Osteoblast (primary cell): ENCODE measurements around the gene MRPL9. TPM values are rescaled to one million over a fixed set of nuclear protein-coding genes. Genes with fewer than 3 reads are reported as not detected.
"Not testable (repeated sequence)": the region's sequence is repeated elsewhere in the genome, so short reads cannot be mapped to it uniquely, and the experiment has no call there.

ENCODE experiments used
- DNase-seq: peaks from one replicate; pipeline ENCODE4 v3.0.0; 2011; ENCODE audit warnings: low spot score, mixed read lengths; ENCODE audit not compliant: insufficient read length; ENCODE audit errors: missing footprints
- H2AFZ ChIP-seq: 2 replicates; pipeline ENCODE4 v1.6.0; 2011; ENCODE audit warnings: mild to moderate bottlenecking, low read length
- H3K27ac ChIP-seq: 2 replicates; pipeline ENCODE4 v1.5.1; 2011; ENCODE audit warnings: mild to moderate bottlenecking, low read depth, low read length, moderate library complexity
- H3K27me3 ChIP-seq: 2 replicates; pipeline ENCODE4 v1.6.0; 2012; ENCODE audit warnings: mild to moderate bottlenecking, control low read depth, inconsistent platforms, low read length, moderate library complexity; ENCODE audit not compliant: insufficient read depth
- H3K36me3 ChIP-seq: 2 replicates; pipeline ENCODE4 v1.5.1; 2011; ENCODE audit warnings: mild to moderate bottlenecking, low read length, control low read depth, moderate library complexity; ENCODE audit not compliant: insufficient read depth
- H3K4me1 ChIP-seq: 2 replicates; pipeline ENCODE4 v1.5.1; 2011; ENCODE audit warnings: mild to moderate bottlenecking, low read length, control low read depth, moderate library complexity; ENCODE audit not compliant: insufficient read depth
- H3K4me2 ChIP-seq: 2 replicates; pipeline ENCODE4 v1.6.0; 2011; ENCODE audit warnings: mild to moderate bottlenecking, low read length; ENCODE audit not compliant: insufficient read depth
- H3K4me3 ChIP-seq: fragments of 200-600 bp; sonication (generic); 3 replicates; pipeline ENCODE4 v1.5.1; 2012; ENCODE audit warnings: mild to moderate bottlenecking, low read length, inconsistent platforms; ENCODE audit not compliant: insufficient read depth
- H3K79me2 ChIP-seq: 2 replicates; pipeline ENCODE4 v1.6.0; 2012; ENCODE audit warnings: mild to moderate bottlenecking, low read length, control low read depth, inconsistent platforms; ENCODE audit not compliant: insufficient read depth
- H3K9me3 ChIP-seq: 2 replicates; pipeline ENCODE4 v1.5.1; 2011; ENCODE audit warnings: low read depth, low read length, control low read depth
- H4K20me1 ChIP-seq: 2 replicates; pipeline ENCODE4 v1.6.0; 2012; ENCODE audit warnings: mild to moderate bottlenecking, low read length, control low read depth; ENCODE audit not compliant: insufficient read depth
- total RNA-seq: library from RNA; depleted of rRNA; stranded (reverse); fragments of >200 nt; gene quantifications from 2 replicates; pipeline ENCODE4 v1.2.3, GENCODE V29; 2012
- TF ChIP-seq, protein P1 (sequence below): IDR thresholded peaks from 2 replicates; pipeline ENCODE4 v1.5.1; 2011; ENCODE audit warnings: mild to moderate bottlenecking, low read depth, low read length, moderate library complexity; ENCODE audit errors: extremely low read depth

The MRPL9 gene
- total RNA-seq, 1 donor, result 73.8 TPM

DNA sequence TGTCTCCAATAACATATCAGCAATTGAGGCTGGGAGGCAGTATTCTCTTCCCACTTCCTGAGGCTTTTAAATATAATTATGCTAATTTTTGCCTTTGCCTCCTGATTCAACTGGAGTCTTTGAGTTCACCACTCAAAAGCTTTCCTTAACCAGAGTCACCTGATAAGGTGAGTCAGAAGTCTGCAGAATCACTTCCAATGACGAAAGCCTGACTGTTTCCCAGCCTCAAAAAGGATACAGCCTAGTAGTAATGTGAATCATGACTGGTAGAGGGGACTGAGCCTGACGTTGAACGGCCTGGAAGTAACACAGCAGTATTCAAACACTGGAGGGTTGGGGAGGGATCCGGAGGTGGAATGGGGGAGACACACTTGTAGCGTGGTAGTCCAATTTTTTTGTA is 10.4 kb upstream of the MRPL9 start:
- no peaks in the 10 kb centered on the region for H3K79me2 ChIP-seq
- peak; percentile 89 for DNase-seq

DNA sequence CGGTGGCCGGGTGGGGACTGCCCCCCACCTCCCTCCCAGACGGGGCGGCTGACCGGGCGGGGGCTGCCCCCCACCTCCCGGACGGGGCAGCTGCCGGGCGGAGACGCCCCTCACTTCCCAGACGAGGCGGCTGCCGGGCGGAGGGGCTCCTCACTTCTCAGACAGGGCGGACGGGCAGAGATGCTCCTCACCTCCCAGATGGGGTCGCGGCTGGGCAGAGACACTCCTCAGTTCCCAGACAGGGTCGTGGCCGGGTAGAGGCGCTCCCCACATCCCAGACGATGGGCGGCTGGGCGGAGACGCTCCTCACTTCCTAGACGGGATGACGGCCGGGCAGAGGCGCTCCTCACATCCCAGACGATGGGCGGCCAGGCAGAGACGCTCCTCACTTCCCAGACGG is 6.0 kb upstream of the MRPL9 start:
- H3K9me3 ChIP-seq, H3K27me3 ChIP-seq, H3K79me2 ChIP-seq, H3K4me2 ChIP-seq, H3K36me3 ChIP-seq, H2AFZ ChIP-seq, DNase-seq, H3K4me3 ChIP-seq, H3K27ac ChIP-seq, H4K20me1 ChIP-seq, H3K4me1 ChIP-seq: not testable (repeated sequence)

More for the DNA sequence above, 10.4 kb upstream of the MRPL9 start:
- Histone ChIP-seq H4K20me1 (no peaks in the 10 kb centered on the region), H3K4me1 (peaks cover 5% of the 10 kb centered on the region), H3K27ac (no peak overlapping the region), H3K36me3 (no peaks in the 10 kb centered on the region), H3K27me3 (no peaks in the 10 kb centered on the region), H3K9me3 (no peaks in the 10 kb centered on the region), H3K4me3 (no peak overlapping the region), H2AFZ (peak overlapping the region; percentile 72), H3K4me2 (no peak overlapping the region)
- TF ChIP-seq, protein P1, sequence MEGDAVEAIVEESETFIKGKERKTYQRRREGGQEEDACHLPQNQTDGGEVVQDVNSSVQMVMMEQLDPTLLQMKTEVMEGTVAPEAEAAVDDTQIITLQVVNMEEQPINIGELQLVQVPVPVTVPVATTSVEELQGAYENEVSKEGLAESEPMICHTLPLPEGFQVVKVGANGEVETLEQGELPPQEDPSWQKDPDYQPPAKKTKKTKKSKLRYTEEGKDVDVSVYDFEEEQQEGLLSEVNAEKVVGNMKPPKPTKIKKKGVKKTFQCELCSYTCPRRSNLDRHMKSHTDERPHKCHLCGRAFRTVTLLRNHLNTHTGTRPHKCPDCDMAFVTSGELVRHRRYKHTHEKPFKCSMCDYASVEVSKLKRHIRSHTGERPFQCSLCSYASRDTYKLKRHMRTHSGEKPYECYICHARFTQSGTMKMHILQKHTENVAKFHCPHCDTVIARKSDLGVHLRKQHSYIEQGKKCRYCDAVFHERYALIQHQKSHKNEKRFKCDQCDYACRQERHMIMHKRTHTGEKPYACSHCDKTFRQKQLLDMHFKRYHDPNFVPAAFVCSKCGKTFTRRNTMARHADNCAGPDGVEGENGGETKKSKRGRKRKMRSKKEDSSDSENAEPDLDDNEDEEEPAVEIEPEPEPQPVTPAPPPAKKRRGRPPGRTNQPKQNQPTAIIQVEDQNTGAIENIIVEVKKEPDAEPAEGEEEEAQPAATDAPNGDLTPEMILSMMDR, result no peak

DNA sequence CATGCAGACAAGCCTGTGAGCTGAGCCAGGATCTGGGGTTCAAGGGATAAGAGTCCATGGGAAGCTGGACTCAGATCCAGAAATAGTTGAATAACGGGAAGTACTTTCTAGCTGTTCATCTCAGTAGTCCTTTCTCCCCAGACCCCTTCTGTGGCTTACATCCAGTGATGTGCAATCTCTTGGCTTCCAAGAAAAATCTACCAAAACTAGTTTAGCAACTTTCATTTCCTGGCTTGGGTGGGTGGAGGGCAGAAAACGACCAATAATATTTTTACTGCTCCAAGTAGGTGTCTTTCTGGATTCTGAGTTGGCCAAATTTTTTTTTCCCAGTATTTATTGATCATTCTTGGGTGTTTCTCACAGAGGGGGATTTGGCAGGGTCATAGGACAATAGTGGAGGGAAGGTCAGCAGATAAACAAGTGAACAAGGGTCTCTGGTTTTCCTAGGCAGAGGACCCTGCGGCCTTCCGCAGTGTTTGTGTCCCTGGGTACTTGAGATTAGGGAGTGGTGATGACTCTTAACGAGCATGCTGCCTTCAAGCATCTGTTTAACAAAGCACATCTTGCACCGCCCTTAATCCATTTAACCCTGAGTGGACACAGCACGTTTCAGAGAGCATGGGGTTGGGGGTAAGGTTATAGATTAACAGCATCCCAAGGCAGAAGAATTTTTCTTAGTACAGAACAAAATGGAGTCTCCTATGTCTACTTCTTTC is 5.2 kb upstream of the MRPL9 start:
- DNase-seq, H3K4me2 ChIP-seq, H3K4me1 ChIP-seq, H4K20me1 ChIP-seq, H3K9me3 ChIP-seq, H3K36me3 ChIP-seq, H3K4me3 ChIP-seq, H2AFZ ChIP-seq, H3K79me2 ChIP-seq, H3K27me3 ChIP-seq, H3K27ac ChIP-seq: not testable (repeated sequence)

DNA sequence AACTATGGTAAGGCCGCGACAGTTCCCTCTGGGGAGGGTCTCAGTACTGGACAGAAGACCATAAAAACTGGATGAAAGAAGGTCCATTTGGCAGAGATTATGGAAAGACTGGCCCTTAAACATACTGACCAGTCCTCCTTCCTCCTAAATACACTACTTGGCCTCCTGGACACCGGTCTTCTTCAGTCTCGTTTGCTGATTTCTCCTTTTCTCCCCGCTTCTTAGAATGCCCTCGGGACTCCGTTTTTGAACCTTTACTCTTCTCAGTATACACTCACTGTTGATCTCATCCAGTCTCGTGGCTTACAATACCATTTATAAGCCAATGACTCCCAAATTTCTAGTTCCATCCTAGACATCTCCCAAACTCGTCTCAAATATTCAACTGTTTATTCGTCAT is 694 bp upstream of the MRPL9 start:
- Histone ChIP-seq H3K4me2 (peak overlapping the region; percentile 94), H2AFZ (peak overlapping the region; percentile 93), H3K79me2 (peaks cover 4% of the 10 kb centered on the region), H3K4me1 (peaks cover 10% of the 10 kb centered on the region), H3K4me3 (peak overlapping the region; percentile 90), H3K36me3 (peaks cover 32% of the 10 kb centered on the region), H3K9me3 (no peaks in the 10 kb centered on the region), H3K27ac (peak overlapping the region; percentile 77), H4K20me1 (no peaks in the 10 kb centered on the region), H3K27me3 (no peaks in the 10 kb centered on the region)
- TF ChIP-seq, protein P1, result no peak
- DNase-seq, result peak; percentile 89
